ENCODE data around the gene HS1BP3.

Gene HS1BP3

GRCh38 chr2:20627712-20628380 lies 23.1 kb downstream of the HS1BP3 start:
- no peak for FAIRE-seq

GRCh38 chr2:20626698-20627513 lies 24.0 kb downstream of the HS1BP3 start:
- no peak for FAIRE-seq

- no peak for FAIRE-seq
These were observed 24.6 kb downstream of the HS1BP3 start for GRCh38 chr2:20626392-20626697.

GRCh38 chr2:20625491-20626391 lies 25.2 kb downstream of the HS1BP3 start:
- FAIRE-seq, result no peak

- no peak for FAIRE-seq
These were observed 25.9 kb downstream of the HS1BP3 start for GRCh38 chr2:20624884-20625485.

- FAIRE-seq, result no peak
These were observed 26.6 kb downstream of the HS1BP3 start for GRCh38 chr2:20624156-20624883.

- no peak for FAIRE-seq
These were observed 27.1 kb downstream of the HS1BP3 start for GRCh38 chr2:20623741-20624155.

GRCh38 chr2:20623241-20623640 lies 27.7 kb downstream of the HS1BP3 start:
- FAIRE-seq, result no peak

GRCh38 chr2:20622731-20623130 lies 28.2 kb downstream of the HS1BP3 start:
- no peak for FAIRE-seq

GRCh38 chr2:20622296-20622686 lies 28.6 kb downstream of the HS1BP3 start:
- no peak for FAIRE-seq

GRCh38 chr2:20621366-20622295 lies 29.3 kb downstream of the HS1BP3 start:
- no peak for FAIRE-seq

GRCh38 chr2:20620696-20621365 lies 30.1 kb downstream of the HS1BP3 start:
- FAIRE-seq, result no peak

GRCh38 chr2:20620271-20620681 lies 30.6 kb downstream of the HS1BP3 start:
- no peak for FAIRE-seq

GRCh38 chr2:20619624-20620024 lies 31.3 kb downstream of the HS1BP3 start:
- no peak for FAIRE-seq

- no peak for FAIRE-seq
These were observed 31.9 kb downstream of the HS1BP3 start for GRCh38 chr2:20618886-20619521.

GRCh38 chr2:20618468-20618885 lies 32.4 kb downstream of the HS1BP3 start:
- FAIRE-seq, result no peak

- FAIRE-seq, result no peak
These were observed 32.9 kb downstream of the HS1BP3 start for GRCh38 chr2:20617892-20618467.

- no peak for FAIRE-seq
These were observed 33.8 kb downstream of the HS1BP3 start for GRCh38 chr2:20617081-20617575.

GRCh38 chr2:20616341-20616871 lies 34.5 kb downstream of the HS1BP3 start:
- no peak for FAIRE-seq

All from A204.1 (cell line).